NCI-H69 (cell line): Measurements from ENCODE around the gene ERI3.

ENCODE experiments used
- DNase-seq: peaks from one replicate; lab custom pipeline; 2025; lab: John Stamatoyannopoulos, UW

Gene ERI3

DNA sequence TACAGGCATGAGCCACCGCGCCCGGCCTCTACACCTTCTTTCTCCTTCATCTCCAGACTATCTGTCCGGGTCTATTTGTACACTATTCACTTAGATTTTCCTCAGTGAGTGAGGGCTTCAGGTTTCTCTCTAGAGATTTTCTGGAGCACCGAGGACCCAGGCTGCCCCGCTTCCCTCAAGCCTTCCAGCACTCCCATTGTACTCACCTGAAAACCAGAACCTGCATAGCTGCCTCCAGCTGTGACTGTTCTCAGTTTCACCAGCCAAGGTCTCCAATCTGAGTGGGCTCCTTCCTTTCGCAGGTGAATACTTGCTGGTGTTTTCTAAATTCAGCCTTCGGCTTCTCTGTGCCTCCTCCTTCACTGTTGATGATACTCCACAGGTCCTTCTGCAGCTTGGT is 154.7 kb downstream of the ERI3 start:
- DNase-seq: no peak

- DNase-seq: no peak
Measured at GRCh38 chr1:44174630-44175029, 180.4 kb downstream of the ERI3 start.
